GM18505 (cell line): ENCODE measurements around the gene PLPP1.

Experiments used
- ATAC-seq: cut with Tn5 transposase; IDR thresholded peaks from one replicate; pipeline ENCODE4 v1.9.1; 2021; ENCODE audit not compliant: unreplicated experiment
- POLR2A ChIP-seq: IDR thresholded peaks from 4 replicates; pipeline ENCODE4 v1.6.1; 2011; ENCODE audit warnings: borderline replicate concordance; ENCODE audit not compliant: insufficient read depth, insufficient read length; ENCODE audit errors: extremely low read depth

PLPP1 gene

DNA sequence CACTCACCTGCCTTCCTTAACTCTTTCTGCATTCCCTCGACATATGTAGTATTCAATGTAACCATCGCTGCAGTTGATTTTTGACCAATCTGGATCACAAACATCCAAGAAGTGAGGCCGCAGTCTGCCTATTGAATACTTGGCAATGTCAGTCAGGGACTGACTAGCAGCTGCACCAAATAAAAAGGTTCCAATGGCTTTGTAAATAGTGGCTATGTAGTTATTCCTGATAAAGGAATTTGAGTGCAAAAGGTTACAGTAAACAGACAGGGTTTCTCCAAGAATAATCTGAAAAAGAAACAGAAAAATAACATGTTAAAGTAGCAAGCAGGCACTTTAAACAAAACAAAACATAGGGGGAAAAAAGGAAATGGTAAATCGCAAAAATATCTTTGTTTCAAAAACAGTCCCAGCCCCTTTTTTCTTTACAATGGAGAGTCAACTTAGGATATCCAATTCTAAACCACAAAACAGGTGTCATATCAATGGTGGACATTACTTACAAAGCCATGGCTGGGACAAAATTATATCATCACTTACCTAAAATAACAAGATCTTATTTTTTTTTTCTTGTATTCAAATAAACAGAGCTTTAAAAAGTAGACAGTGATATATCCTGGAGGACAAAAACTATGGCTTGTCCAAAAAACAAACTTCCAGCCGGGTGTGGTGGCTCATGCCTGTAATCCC, 66.8 kb downstream of the PLPP1 start:
- no peak for ATAC-seq
- no peak for TF ChIP-seq POLR2A

DNA sequence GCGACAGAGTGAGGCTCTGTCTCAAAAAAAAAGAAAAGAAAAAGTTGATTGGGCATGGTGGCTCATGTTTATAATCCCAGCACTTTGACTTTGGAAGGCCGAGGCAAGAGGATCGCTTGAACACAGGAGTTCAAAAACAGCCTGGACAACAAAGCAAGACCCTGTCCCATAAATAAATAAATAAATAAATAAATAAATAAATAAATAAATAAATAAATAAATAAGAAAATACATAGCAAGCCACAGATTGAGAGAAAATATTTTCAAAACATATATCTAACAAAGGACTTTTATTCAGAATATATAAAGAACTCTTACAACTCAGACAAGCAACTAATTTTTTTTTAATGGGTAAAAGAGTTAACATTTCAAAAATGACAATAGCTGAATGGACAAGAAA, 71.2 kb downstream of the PLPP1 start:
- ATAC-seq, result no peak
- no peak for TF ChIP-seq POLR2A

DNA sequence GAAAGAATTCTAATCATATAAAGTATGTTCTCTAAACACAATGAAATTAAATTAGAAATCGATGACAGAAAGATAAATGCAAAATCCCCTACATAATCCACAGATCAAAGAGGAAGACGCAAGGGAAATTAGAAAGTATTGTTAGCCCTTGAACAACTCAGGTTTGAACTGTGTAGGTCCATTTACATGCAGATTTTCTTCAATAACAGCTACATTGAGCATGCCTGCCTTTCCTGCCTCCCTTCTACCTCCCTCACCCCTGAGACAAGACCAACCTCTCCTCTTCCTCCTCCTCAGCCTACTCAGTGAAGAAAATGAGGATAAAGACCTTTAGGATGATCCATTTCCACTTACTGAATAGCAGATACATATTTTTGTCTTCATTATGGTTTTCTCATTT, 75.2 kb downstream of the PLPP1 start:
- TF ChIP-seq POLR2A, result no peak
- no peak for ATAC-seq

DNA sequence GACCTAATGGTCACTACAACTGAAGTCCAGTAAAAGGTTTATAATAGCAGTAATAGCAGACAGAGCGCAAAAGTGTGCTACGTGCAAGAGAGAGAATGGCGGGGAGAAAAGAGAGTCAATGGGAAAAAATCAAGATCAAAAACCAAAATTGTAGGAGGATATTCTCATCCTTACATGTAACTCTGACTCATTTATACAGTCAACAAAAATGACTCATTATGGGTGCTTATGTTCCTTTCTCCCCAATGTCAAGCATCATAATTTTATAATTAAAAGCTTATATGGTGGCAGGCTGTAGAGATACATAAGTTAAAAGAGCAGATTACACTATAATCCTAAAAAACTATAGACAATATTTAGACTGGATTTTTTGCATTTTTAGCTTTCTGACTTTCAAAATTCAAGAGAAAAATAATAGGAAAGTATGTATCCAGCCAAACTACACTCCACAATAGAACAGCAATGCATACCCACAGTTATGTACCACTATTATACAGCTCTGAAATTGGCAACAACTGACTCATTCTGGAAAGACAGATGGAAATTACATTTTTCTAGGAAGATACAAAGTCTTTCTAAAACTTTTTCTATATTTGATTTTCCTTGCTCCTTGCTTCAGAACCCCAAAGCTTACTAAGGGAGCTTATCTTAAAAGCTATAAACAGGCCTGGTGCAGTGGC, 78.4 kb downstream of the PLPP1 start:
- no peak for ATAC-seq
- TF ChIP-seq POLR2A, result no peak

DNA sequence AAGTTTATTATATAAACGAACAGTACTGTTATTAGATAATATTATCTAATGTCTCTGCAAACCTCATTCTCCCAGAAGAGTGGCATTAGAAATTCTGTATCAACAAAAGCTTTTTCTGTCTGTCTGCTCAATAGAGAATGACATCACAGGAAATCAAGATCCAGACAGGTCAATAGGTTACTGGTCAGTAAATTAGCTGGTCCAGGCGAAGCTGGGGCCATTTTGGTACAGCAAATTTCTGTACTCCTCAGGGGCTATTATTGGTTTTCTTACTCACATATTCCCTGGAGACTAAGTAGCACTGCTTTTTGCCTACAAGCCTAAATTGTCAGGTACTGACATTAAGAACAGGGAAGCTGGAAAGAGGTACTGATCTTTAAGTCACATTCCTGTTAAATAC, 80.5 kb downstream of the PLPP1 start:
- no peak for ATAC-seq
- TF ChIP-seq POLR2A, result no peak

DNA sequence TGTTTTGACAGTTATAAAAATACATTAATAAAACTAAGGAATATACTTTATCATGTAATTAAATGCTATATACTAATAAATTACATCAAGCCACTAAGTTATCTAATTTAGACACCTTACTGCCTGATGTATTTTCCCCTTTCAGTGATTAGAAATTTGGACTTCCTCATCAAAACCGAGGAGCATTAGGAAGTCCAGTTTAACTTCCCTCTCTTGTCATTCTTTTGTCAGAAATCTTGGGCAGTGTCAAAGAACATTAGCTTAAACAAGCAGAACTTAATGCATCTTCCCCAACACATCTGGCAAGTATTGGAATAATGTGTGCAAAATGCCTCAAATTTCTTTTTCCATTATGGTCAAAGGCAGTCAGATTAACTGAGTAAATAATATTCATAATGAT, 81.6 kb downstream of the PLPP1 start:
- ATAC-seq, result no peak
- TF ChIP-seq POLR2A, result no peak

DNA sequence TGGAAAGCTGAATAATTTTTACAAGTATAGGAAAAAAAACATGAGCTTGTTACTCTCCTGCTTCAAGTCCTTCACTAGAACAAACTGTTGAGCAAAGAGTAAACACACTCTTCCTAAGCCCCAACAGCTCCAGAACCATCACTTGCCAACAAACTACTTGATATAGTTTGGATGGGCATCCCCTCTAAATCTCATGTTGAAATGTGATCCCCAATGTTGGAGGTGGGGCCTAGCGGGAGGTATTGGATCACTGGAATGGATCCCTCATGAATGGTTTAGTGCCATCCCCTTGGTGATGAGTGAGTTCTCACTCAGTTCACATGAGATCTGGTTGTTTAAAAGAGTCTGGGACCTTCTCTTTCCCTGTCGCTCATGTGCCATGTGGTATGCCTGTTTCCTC, 82.8 kb downstream of the PLPP1 start:
- no peak for ATAC-seq
- TF ChIP-seq POLR2A, result no peak

DNA sequence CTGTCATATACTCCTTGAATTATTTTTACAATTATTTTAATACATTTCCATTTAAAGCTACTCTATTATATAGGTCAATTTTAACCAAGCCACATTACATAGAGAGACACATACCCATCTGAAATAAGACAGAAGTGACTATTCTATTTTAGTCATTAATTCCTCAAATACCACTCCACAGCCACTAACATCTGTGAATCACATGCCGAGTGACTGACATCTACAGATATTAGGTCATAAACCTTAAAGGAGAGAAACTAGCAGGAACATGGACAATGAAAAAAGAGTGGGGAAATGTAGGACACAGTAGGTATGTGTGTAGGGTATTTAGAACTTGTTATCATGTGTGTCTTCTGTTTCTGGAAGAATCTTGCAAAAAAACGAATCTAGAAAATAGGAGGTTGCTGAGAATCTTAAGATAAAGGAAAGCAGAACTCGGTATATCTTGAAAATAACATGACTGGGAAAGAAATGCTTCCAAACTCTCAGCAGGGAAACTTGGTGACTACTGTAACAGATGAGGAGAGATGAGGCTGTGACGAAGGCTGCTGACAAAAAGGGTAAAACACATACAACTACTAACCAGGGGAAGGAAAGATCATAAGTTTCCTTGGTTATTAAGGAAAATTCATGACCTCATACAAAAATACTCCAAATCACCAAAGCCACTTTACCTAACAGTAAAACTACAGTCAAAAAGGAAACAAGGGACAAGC, 84.6 kb downstream of the PLPP1 start:
- ATAC-seq, result no peak
- TF ChIP-seq POLR2A, result no peak

DNA sequence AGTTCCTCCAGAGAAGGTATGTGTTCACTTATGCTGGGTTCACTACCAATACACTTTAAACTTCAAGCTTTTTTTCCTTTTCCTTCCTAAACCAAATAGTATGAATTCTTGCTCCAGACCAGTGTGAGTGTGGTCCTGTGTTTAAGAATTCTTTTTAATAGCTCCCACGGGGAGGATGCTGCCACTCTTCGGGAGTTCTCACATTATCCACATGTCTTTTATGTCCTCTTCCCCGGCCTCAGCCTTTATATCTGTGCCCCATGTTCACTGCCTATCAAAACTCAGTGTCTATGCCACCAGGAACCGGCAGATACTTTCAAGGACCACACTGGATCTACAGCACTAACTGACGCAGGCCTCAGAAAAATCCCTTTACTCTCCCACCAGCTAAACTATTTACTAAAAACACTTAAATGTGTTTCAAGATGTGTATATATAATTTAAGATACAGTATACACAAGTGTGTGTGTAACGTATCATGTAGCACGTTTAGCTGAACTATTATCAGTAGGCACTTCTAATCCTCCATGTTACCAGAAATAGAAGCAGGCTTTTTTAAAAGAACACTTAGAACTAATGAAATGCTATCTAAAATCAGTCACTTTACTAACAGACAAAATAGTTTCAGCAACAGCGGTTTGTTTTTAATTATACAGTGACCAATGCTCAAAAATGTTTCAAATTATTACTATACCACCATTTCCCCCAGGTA, 88.0 kb downstream of the PLPP1 start:
- ATAC-seq, result no peak
- TF ChIP-seq POLR2A, result no peak

DNA sequence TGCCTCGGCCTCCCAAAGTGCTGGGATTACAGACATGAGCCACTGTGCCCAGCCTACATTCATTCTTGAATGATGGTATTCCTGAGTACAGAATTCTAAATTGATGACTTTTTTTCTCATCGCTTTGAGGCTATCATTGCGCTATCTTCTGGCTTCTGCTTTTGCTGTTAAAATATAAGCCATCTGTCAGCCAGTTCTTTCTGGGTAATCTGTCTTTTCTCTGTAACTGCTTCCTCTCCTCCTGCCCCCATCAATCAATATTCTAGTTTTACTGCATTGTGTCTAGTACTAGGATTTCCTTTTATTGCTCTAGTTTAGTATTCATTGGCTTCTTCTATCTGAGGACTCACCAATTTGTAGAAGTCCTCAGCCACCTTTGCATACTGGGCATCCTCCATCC, 89.0 kb downstream of the PLPP1 start:
- ATAC-seq, result no peak
- no peak for TF ChIP-seq POLR2A

DNA sequence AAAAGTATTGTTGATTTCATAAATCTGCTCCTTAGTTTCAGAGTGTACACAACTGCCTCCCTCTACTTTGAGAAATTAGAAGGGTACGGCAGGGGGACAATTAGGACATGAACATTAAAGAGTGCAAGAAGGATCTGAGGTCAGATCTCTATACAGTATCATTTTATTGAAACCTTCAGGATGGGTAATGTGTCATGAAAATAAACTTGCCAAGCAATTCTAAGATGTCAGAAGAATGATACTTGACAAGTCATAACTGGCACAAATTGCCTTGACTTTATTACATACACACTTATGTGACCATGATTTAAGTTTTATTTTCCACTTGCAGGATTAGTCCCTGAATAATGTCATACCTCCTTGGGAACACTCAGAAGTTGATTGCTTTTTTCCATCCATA, 92.8 kb downstream of the PLPP1 start:
- no peak for TF ChIP-seq POLR2A
- ATAC-seq, result no peak

DNA sequence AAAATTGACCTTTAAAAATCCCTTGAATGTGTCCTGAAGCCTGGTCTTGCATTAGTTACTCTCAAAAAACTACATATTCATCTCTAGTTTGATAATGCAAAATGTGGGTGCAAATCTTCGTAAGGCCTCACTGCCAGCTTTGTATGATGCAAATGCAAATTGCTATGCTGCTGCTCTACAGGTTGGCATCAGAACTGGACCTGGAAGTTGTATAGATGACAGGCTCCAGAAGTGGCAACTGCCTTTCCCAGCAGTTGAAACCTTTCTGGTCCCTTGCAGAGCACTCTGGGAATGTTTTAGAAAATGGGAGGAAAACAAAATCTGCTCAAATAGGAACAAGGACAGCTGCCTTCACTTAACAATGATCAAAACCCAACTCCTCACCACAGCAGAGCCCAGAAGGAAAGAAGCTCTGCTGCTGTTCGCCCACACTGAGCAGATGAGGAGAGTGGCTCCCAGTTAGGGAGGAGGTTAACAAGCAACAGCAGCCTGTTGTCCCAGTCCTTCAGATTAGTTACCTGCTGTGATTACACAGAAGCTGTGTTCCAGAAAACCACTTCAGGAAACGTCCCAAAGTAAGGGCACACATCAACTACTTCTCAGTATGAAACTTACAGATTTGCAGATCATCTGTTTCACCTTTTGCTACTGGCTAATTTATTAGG, 93.5 kb downstream of the PLPP1 start:
- no peak for ATAC-seq
- TF ChIP-seq POLR2A, result no peak

DNA sequence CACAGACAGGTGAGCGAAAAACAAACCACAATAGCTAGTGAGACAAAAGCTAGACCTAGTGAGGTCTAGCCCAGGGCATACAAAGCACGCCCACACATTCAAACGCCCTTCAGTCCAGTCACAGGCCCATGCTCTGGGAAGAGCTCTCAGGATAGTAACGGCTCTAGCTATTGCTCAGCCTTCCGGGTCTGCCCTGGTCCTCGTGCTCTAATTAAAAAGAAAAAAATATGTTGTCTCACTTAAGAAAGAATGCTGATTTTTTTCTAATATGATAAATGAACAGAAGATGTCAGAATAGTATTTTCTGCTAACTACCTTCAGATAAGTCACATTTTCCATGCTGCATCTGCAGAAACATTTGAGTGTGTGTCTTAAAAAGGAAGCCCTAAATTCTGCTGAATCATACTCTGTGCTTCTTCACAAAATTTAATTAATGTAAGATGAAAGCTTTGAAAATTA, 94.5 kb downstream of the PLPP1 start:
- ATAC-seq, result no peak
- TF ChIP-seq POLR2A, result no peak

DNA sequence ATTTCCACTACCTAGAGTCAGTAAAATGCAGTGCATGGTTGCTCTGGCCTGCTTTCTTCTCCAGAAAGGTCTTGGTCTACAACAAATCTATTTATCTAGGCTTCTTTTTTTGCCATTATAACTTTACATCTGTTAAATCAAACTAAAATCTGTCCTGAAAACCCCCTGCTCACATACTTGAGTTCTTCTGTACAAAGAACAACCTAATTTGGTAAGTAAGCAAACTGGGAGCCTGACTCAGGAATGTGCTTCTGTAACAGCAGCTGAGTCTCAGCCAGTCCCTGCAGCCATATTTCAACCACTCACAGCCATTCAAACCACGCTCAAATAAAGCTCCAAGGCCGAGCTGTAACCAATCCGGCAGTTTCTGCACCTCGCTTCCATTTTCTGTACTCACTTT, 95.8 kb downstream of the PLPP1 start:
- no peak for ATAC-seq
- no peak for TF ChIP-seq POLR2A

DNA sequence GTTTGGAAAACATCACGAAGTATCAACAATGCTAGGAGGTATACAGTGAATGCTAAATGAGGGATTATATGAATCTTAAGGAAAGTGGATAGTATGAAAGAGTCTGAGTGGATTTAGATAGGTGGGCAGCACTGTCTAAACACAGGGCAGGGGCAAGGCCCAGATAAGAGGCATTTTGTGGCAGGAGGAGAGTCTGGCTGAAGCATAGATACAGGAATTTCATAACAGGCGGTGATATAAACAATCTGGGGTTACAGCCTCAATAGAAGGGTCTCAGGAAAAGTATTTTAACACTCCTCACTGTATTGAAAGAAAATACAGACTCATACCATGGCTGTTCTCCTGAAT, 96.9 kb downstream of the PLPP1 start:
- no peak for TF ChIP-seq POLR2A
- no peak for ATAC-seq
